ENCODE measurements around the gene UBE2Z.

Gene UBE2Z

GRCh38 chr17:48960834-48961515, 52.8 kb downstream of the UBE2Z start:
- ATAC-seq (no peak), DNase-seq (no peak)

GRCh38 chr17:48961516-48962233, 53.5 kb downstream of the UBE2Z start:
- DNase-seq = no peak
- no peak for ATAC-seq

- no peak for DNase-seq
- no peak for ATAC-seq
Measured at GRCh38 chr17:48970224-48970623, 62.0 kb downstream of the UBE2Z start.

GRCh38 chr17:48970865-48971687, 62.9 kb downstream of the UBE2Z start:
- ATAC-seq = no peak

GRCh38 chr17:48972749-48973097, 64.5 kb downstream of the UBE2Z start:
- ATAC-seq = no peak
- DNase-seq = no peak

More at GRCh38 chr17:48970865-48971687, 62.9 kb downstream of the UBE2Z start:
- no peak for DNase-seq

- DNase-seq (no peak), ATAC-seq (no peak)
Measured at GRCh38 chr17:48973806-48974205, 65.6 kb downstream of the UBE2Z start.

Data from stimulated activated naive CD8-positive, alpha-beta T cell treated with anti-CD3 and anti-CD28 coated beads, Interleukin-15, Interleukin-2, amounts not matched to agents 100 U/mL and 50 U/mL, for 24 hours (primary cell).